NT2/D1 (cell line): Measurements from ENCODE around the gene CREB5.

Experiments used
- DNase-seq: peaks from one replicate; pipeline ENCODE4 v3.0.0-alpha.2; 2011; ENCODE audit warnings: low read depth, low spot score
- H3K27me3 ChIP-seq: 2 replicates; pipeline ENCODE4 v1.6.0; 2011; ENCODE audit warnings: mild to moderate bottlenecking; ENCODE audit not compliant: insufficient read length, insufficient read depth
- H3K36me3 ChIP-seq: 2 replicates; pipeline ENCODE4 v1.6.1; 2011; ENCODE audit warnings: mild to moderate bottlenecking, low read length, mixed read lengths; ENCODE audit not compliant: insufficient read depth, insufficient read length
- H3K4me1 ChIP-seq: 2 replicates; pipeline ENCODE4 v1.5.1; 2011; ENCODE audit not compliant: insufficient read depth, insufficient read length
- H3K4me3 ChIP-seq: 2 replicates; pipeline ENCODE4 v1.5.1; 2011; ENCODE audit warnings: low read depth; ENCODE audit not compliant: insufficient read length
- H3K9ac ChIP-seq: 2 replicates; pipeline ENCODE4 v1.6.0; 2011; ENCODE audit warnings: low read depth; ENCODE audit not compliant: insufficient read length
- H3K9me3 ChIP-seq: 2 replicates; pipeline ENCODE4 v1.5.1; 2011; ENCODE audit warnings: mild to moderate bottlenecking, low read length; ENCODE audit not compliant: insufficient read depth
- SUZ12 ChIP-seq: IDR thresholded peaks from 2 replicates; pipeline ENCODE4 v1.6.1; 2011; ENCODE audit not compliant: insufficient read length, insufficient read depth; ENCODE audit errors: extremely low read depth
- YY1 ChIP-seq: IDR thresholded peaks from 2 replicates; pipeline ENCODE4 v1.6.1; 2011; ENCODE audit not compliant: insufficient read length, insufficient read depth
- ZNF274 ChIP-seq: IDR thresholded peaks from 2 replicates; pipeline ENCODE4 v1.6.1; 2011; ENCODE audit warnings: mild to moderate bottlenecking, low read depth, low read length

Gene CREB5

DNA sequence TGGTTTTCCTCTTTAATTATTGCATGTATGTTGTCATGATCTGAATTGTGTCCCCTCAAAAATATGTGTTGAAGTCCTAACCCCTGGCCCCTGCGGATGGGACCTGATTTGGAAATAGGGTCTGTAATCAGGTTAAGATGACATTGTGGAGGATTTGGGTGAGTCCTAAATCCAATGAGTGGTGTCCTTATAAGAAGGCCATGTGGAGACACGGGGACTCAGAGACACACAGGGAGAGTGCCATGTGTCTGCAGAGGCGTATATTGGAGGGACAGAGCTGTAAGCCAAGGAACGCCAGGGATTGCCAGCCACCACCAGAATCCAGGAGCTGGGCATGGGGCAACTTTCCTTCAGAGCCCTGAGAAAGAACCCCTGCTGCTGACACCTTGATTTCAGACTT, 171.9 kb downstream of the CREB5 start:
- Histone ChIP-seq H3K9ac (no peak overlapping the region), H3K9me3 (no peaks in the 10 kb centered on the region), H3K4me3 (no peak overlapping the region), H3K36me3 (no peaks in the 10 kb centered on the region), H3K4me1 (no peaks in the 10 kb centered on the region), H3K27me3 (no peaks in the 10 kb centered on the region)
- TF ChIP-seq SUZ12 (no peak), ZNF274 (no peak), YY1 (no peak)
- DNase-seq: no peak

DNA sequence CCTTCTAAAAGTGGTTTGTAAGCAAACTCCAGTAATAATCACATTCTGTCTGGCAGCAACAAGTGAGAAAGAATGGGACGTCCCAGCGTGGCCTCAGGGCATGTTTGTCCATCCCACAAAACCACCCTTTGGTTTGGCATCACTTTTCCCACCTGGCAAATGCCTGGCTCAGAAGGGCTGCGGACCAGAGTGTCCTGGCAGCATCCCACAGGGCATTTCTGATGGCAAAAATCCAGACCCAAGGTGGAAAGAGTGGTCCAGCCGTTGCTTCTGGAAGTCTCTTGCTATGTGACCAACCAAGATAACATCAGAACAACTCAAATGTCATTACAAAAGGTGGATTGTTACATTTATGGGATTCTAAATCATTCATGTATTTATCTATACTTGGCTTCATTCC, 174.4 kb downstream of the CREB5 start:
- TF ChIP-seq ZNF274: no peak
- TF ChIP-seq SUZ12: no peak
- no peak for TF ChIP-seq YY1
- Histone ChIP-seq H3K36me3 (no peaks in the 10 kb centered on the region), H3K4me1 (no peaks in the 10 kb centered on the region), H3K4me3 (no peak overlapping the region), H3K9ac (no peak overlapping the region), H3K27me3 (no peaks in the 10 kb centered on the region), H3K9me3 (no peaks in the 10 kb centered on the region)
- DNase-seq: no peak

DNA sequence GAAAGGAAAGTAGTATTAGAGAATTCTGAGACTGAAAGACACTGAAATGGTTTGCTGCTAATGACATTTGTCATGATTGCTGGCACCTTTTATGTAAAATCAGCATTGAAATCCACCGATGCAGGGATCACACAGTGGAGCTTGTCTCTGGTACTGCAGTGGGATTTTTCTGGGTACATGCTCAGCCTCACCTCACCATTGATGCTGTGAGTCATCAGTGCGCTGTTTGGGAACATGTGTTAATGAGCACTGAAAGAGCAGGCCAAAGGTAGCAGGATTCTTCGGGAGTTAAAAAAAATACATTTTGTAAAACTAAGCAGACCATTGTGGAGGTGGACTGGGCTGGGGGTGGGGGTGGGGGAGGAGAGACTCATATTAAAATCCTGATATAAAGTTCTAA, 174.9 kb downstream of the CREB5 start:
- Histone ChIP-seq H3K36me3 (no peaks in the 10 kb centered on the region), H3K9ac (no peak overlapping the region), H3K27me3 (no peaks in the 10 kb centered on the region), H3K4me1 (no peaks in the 10 kb centered on the region), H3K9me3 (no peaks in the 10 kb centered on the region), H3K4me3 (no peak overlapping the region)
- no peak for TF ChIP-seq SUZ12
- TF ChIP-seq ZNF274: no peak
- TF ChIP-seq YY1: no peak
- no peak for DNase-seq

DNA sequence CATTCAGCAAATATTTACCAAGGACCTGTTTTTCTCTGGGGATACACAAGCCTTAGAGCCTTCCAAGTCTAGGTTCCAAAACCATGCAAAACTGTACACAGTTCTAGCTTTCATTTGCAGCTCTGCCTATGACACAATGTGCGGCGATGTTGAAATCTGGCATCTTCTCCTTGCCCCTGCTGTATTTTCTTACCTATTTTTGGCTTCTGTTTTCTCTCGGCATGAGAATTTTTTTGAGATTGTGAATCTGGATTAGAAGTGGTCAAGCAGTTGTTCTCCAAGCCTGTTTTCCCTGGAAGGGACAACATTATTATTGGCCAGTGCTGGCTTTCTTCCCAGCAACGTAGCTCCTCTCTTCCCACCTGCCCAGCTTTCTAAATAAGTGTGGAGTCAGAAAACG, 176.3 kb downstream of the CREB5 start:
- no peak for DNase-seq

DNA sequence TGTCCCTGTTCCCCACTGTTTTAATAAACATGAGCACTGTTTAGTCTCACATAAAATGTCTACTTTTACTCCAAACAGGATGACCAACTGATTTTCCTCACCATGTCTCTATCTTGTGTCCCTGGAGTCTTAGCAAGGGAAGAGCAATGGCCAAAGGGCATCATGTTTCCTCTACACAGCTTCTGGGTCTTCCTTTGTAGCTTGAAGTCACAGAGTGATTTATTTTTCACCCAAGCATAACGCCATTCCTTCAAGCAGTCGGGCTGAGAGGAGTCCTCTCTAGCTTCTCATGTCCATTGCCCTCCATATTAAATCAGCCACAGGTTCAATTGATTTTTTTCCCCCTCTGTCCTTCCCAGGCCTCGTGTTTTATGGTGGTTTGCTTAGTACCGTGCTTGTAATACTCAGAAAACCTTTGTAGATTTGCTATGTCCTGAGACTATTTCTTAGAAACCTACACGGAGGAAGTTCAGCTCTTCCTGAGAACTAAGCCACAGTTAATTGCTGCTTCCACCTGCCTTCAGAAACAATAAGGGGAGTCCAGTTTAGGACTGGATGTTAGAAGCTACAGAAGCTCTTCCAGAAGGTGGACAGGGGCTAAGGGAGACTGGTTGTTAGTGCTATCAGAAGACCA, 178.8 kb downstream of the CREB5 start:
- no peak overlapping the region for H3K9ac ChIP-seq
- TF ChIP-seq ZNF274 (no peak), SUZ12 (no peak), YY1 (no peak)
- DNase-seq: no peak
- no peak overlapping the region for H3K4me3 ChIP-seq
- no peaks in the 10 kb centered on the region for H3K9me3 ChIP-seq
- H3K27me3 ChIP-seq: no peaks in the 10 kb centered on the region
- no peaks in the 10 kb centered on the region for H3K4me1 ChIP-seq
- no peaks in the 10 kb centered on the region for H3K36me3 ChIP-seq

More for the DNA sequence above, 176.3 kb downstream of the CREB5 start:
- Histone ChIP-seq H3K27me3 (no peaks in the 10 kb centered on the region), H3K4me3 (no peak overlapping the region), H3K36me3 (no peaks in the 10 kb centered on the region), H3K9ac (no peak overlapping the region), H3K4me1 (no peaks in the 10 kb centered on the region), H3K9me3 (no peaks in the 10 kb centered on the region)
- TF ChIP-seq SUZ12 (no peak), ZNF274 (no peak), YY1 (no peak)

DNA sequence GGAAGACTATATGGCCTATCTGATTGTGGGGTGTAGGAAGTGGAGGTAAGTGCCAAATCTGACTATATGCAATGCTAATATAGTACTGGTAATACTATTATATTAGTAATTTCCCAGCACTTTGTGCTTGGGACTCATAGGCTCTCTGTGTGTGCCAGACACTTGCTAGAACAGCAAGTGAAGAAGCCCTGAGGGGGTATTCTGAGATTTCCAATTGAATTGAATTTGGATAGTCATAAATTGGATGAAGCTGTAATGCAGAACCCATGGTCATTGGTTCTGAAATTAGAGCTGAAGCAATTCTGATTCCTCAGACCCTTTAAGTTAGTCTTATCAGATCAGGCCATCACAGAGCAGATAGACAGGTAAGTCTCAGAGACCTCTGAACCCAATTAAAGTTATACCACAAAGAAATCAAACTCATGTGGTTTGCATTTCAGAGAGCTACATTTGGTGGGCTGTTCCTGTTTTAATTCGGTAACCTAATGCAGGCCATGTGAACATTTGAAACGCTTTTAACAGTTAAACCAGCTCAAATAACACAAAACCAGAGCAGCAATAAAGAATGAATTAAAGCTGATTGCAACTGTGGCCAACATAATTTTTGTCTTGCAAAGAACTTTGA, 179.5 kb downstream of the CREB5 start:
- no peak overlapping the region for H3K4me3 ChIP-seq
- H3K36me3 ChIP-seq: no peaks in the 10 kb centered on the region
- H3K9me3 ChIP-seq: no peaks in the 10 kb centered on the region
- no peak for DNase-seq
- no peaks in the 10 kb centered on the region for H3K27me3 ChIP-seq
- H3K4me1 ChIP-seq: no peaks in the 10 kb centered on the region
- TF ChIP-seq YY1 (no peak), SUZ12 (no peak), ZNF274 (no peak)
- H3K9ac ChIP-seq: no peak overlapping the region

DNA sequence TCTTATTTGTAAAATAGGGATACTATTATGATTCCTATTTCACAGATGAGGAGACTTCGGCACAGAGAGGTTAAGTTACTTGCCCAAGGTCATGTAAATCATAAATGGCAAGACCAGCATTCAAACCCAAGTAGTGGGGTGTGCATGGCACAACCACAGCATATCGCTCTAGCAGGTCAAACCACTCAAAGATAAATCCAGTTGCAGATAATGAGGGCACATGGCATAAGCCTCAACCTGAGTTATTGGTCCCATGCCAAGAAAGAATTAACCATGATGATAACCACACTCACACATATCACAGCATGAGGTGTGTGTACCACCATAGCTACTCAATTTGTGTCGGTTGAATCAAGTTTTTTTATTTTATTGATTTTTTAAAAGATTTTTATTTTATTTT, 180.5 kb downstream of the CREB5 start:
- H3K4me3 ChIP-seq: no peak overlapping the region
- no peaks in the 10 kb centered on the region for H3K36me3 ChIP-seq
- TF ChIP-seq SUZ12 (no peak), ZNF274 (no peak), YY1 (no peak)
- no peaks in the 10 kb centered on the region for H3K4me1 ChIP-seq
- H3K9me3 ChIP-seq: no peaks in the 10 kb centered on the region
- no peaks in the 10 kb centered on the region for H3K27me3 ChIP-seq
- H3K9ac ChIP-seq: no peak overlapping the region
- DNase-seq: no peak
